ENCODE measurements around the gene HIVEP2. TPM values are rescaled to one million over a fixed set of nuclear protein-coding genes. Genes with fewer than 3 reads are reported as not detected.

The HIVEP2 gene
- total RNA-seq, 3 donors from 2014 or later, result 34.9 to 40.9 (median 36.3) TPM

DNA sequence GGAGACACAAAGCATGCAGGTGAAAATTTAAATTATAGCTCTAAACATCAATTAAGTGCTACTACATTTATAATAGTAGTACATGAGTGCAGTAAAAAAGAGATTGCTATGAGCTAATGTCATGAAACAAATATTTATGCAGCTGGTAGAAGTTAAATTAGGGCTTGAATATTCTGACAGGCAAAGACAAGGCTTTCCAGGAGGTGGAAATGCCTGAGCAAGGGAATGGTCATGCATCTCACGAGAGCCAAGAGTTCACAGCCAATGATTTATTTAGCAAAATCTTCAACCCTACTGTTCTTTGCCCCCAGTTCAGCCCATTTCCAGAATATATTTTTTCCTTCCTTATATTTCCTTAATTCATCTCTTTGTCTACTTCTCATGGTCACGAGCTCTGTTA lies 128.9 kb downstream of the HIVEP2 start:
- Mint-ChIP-seq H3K27me3 (ENCODE audit: low read depth) (no peaks in the 10 kb centered on the region), H3K36me3 (ENCODE audit: insufficient read depth) (peaks cover 36% of the 10 kb centered on the region), H3K4me3 (no peak overlapping the region), H3K9me3 (no peaks in the 10 kb centered on the region), H3K4me1 (ENCODE audit: low read depth) (peaks cover 84% of the 10 kb centered on the region)
- ATAC-seq (no peak), DNase-seq (no peak)

DNA sequence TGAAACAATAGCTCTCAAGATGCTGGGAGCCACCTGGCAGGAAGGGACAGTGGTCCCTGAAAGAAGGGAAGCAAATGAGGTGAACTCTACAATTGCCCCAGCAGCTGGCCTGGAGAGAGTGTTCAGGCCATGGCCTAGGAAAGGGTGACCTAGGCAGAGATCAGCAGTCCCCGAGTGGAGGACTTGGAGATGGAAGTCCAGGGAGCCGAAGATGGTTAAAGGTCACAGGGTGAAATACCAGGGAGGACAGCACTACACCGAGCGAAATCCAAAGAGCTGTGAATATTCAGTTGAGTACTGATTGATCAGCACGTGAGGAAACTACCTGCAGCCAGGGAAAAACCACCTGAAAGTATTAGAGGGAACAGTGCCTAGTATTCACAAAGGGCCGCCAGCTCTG lies 133.1 kb downstream of the HIVEP2 start:
- peaks cover 84% of the 10 kb centered on the region for H3K4me1 Mint-ChIP-seq (ENCODE audit: low read depth)
- H3K4me3 Mint-ChIP-seq, result no peak overlapping the region
- H3K9me3 Mint-ChIP-seq, result no peaks in the 10 kb centered on the region
- H3K36me3 Mint-ChIP-seq (ENCODE audit: insufficient read depth), result peaks cover 50% of the 10 kb centered on the region
- ATAC-seq (no peak), DNase-seq (no peak)
- no peaks in the 10 kb centered on the region for H3K27me3 Mint-ChIP-seq (ENCODE audit: low read depth)

DNA sequence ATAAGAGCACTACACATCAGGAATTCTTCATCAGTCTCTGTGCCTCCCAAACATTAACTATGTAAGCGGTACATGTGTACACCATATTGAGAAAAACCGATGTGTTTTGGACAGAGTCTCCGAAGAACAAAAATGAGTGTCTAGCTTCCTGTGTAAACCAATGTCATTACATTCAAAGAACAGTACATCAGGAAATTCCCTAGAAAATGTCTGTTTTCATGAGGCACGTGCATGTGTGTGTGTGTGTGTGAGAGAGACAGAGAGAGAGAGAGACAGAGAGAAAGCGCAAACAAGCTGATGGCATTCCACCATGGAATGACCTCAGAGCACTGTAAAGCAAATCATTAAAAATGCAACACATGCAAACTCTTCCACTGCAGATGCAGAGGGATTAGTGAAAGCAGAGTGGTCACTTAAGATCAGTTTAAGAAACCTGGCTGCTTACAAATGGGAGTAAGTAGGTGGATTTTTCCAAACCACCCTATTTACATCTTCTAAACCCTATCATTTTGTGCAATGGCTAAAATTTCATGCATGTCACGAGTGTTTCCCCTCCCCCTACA lies 133.9 kb downstream of the HIVEP2 start:
- Mint-ChIP-seq H3K27me3 (ENCODE audit: low read depth) (no peaks in the 10 kb centered on the region), H3K9me3 (no peaks in the 10 kb centered on the region), H3K4me3 (peak overlapping the region; percentile 30), H3K4me1 (ENCODE audit: low read depth) (peaks cover 83% of the 10 kb centered on the region), H3K36me3 (ENCODE audit: insufficient read depth) (peaks cover 51% of the 10 kb centered on the region)
- ATAC-seq (peak; percentile 80 to 87), DNase-seq (no peak)

DNA sequence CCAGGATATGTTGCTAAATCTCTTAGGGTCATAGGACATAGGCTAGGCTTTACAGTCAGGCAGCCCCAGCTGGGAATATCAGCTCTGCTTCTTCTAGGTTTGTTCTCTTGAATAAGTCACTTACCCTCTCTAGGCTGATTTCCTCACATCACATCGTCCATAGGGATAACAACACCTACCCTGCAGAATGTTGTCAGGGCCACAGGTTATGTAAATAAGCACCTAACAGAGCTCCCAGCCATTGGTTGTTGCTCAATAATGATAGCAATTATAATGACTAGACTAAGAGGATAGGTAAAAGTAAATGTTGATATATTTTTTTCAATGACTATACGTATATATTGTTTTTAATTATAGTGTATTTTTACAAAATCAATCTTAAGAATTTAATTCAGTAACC lies 135.0 kb downstream of the HIVEP2 start:
- no peak for DNase-seq
- Mint-ChIP-seq H3K4me1 (ENCODE audit: low read depth) (peaks cover 87% of the 10 kb centered on the region), H3K36me3 (ENCODE audit: insufficient read depth) (peaks cover 52% of the 10 kb centered on the region), H3K4me3 (no peak overlapping the region), H3K27me3 (ENCODE audit: low read depth) (no peaks in the 10 kb centered on the region), H3K9me3 (no peaks in the 10 kb centered on the region)
- ATAC-seq, result no peak

DNA sequence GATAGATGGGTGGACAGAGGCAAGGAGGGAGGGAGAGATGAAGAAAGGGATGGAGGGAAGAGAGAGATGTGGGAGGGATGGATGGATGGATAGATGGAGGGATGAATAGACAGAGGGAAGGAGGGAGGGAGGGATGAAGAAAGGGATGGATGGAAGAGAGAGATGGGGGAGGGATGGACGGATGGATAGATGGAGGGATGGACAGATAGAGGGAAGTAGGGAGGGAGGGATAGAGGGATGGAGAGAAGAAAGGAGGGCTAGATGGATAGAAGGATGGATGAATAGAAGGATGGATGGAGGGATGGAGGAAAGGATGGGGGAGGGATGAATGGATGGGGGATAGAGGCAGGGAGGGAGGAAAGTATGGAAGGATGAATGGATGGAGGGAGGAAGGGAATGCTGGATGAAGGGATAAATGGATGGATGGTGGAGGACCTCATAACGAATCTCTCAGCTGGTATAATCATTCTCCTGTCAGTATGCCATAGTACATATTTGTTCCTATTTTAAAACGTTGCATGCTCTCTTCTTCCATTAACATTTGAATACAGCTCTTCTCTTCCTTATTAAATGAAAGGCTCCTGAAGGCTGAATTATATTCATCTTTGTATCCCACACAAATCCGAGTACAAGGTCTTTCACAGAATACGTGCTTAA lies 136.4 kb downstream of the HIVEP2 start:
- peaks cover 87% of the 10 kb centered on the region for H3K4me1 Mint-ChIP-seq (ENCODE audit: low read depth)
- H3K36me3 Mint-ChIP-seq (ENCODE audit: insufficient read depth), result peaks cover 50% of the 10 kb centered on the region
- H3K9me3 Mint-ChIP-seq, result no peaks in the 10 kb centered on the region
- DNase-seq (no peak), ATAC-seq (no peak)
- H3K27me3 Mint-ChIP-seq (ENCODE audit: low read depth), result no peaks in the 10 kb centered on the region
- H3K4me3 Mint-ChIP-seq, result no peak overlapping the region

DNA sequence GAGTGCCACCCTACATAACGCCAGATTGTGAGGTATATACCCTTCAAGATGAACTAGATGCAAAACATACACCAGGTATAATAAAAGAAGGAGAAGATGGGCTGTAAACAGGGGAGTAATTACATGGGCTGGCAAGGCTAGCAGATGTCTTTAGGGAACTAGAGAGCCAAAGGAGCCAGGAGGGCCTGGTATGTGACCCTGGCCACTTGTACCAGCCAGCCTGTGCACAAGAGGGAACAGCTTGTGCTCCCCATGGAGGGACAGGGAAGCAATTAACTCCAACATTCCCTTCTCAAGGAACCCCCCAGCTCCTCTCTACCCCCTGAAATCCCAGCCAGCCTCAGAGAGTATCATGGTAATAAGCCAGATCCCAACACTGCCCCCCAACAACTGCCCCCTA lies 139.9 kb downstream of the HIVEP2 start:
- Mint-ChIP-seq H3K36me3 (ENCODE audit: insufficient read depth) (peaks cover 56% of the 10 kb centered on the region), H3K4me1 (ENCODE audit: low read depth) (peaks cover 92% of the 10 kb centered on the region), H3K9me3 (peaks cover 7% of the 10 kb centered on the region), H3K4me3 (no peak overlapping the region), H3K27me3 (ENCODE audit: low read depth) (no peaks in the 10 kb centered on the region)
- DNase-seq, result no peak
- ATAC-seq, result no peak

DNA sequence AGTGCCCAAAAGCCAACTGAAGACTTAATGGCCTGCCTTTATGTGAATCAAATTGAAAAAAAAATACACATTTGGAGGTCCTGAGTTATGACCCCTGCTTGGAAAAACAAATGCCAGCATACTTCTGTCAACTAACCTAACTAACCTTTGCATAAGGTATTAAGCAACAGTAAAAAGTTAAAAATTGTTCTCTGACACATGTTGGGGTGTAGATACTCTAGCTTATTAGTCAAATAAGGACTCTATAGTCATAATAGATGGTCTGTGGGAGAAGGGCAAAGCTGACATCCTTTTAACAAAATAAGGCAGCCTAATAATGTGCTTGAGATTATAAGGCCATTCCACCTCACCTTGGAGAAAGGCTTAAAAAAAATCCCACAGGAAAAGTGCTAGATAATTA lies 140.5 kb downstream of the HIVEP2 start:
- DNase-seq (no peak), ATAC-seq (no peak)
- Mint-ChIP-seq H3K4me3 (no peak overlapping the region), H3K9me3 (peaks cover 7% of the 10 kb centered on the region), H3K4me1 (ENCODE audit: low read depth) (peaks cover 95% of the 10 kb centered on the region), H3K27me3 (ENCODE audit: low read depth) (no peaks in the 10 kb centered on the region), H3K36me3 (ENCODE audit: insufficient read depth) (peaks cover 56% of the 10 kb centered on the region)

DNA sequence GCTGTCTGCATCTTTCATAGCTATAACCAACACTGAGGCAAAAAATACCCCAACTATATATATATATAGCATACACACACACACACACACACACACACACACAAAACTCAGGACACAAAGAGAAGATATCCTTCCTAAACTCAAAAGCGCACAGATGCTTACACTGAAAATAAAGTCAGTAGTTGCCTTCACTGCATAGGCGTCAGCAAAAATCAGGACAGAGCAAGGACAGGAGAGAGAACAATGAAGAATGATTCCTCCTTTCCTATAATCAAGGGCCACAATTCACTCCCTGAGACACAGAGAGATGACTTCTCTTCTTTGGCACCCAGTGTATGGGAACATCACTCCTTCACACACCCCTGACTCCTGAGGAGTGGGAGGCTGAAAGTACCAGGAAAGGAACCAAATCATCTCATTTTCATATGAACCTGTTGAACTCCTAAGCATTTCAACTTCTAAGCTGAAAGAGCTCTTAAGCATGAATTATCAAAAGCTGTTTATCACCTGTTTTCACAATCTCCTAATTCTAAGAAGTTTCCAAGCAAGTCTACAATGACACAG lies 141.4 kb downstream of the HIVEP2 start:
- no peak overlapping the region for H3K4me3 Mint-ChIP-seq
- H3K4me1 Mint-ChIP-seq (ENCODE audit: low read depth), result peaks cover 95% of the 10 kb centered on the region
- DNase-seq (no peak), ATAC-seq (no peak)
- H3K36me3 Mint-ChIP-seq (ENCODE audit: insufficient read depth), result peaks cover 50% of the 10 kb centered on the region
- H3K9me3 Mint-ChIP-seq, result peaks cover 7% of the 10 kb centered on the region
- H3K27me3 Mint-ChIP-seq (ENCODE audit: low read depth), result no peaks in the 10 kb centered on the region

DNA sequence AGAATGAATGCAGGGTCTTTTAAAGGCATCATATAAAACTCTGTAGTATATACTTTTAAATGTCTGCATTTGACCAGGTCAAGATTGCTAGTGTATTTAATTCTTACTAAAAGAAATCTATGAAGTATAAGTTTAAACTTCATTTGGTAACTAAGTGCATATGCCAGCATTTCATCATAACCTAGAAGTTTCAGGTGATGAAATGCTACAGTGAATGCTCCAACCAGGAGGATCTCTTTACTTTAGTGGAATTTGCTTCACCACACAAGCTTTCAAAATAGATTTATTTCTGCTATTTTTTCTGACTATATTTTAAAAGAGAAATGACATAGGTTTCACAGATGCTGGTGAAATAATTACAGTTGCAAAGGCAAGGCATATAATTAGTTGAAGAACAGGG lies 141.9 kb downstream of the HIVEP2 start:
- DNase-seq (no peak), ATAC-seq (no peak)
- peaks cover 52% of the 10 kb centered on the region for H3K36me3 Mint-ChIP-seq (ENCODE audit: insufficient read depth)
- H3K4me3 Mint-ChIP-seq, result no peak overlapping the region
- no peaks in the 10 kb centered on the region for H3K27me3 Mint-ChIP-seq (ENCODE audit: low read depth)
- peaks cover 7% of the 10 kb centered on the region for H3K9me3 Mint-ChIP-seq
- H3K4me1 Mint-ChIP-seq (ENCODE audit: low read depth), result peaks cover 95% of the 10 kb centered on the region

DNA sequence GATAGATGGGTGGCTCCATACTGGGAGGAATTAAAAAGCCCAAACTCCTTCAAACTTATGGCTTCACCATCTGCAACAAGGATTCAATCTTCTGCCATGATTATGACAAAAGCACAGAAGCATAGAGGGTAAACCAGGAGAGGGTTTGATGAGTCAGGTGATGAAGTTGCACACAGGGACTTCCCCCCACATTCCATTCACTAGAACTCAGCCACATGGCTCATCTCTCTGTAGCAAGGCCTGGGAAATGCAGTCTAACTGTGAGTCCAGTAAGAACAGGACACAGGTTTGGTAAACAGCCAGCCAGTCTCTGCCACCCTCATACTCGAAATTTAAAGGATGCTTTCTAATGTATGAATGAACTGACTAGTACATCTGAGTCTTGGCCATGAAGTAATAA lies 142.9 kb downstream of the HIVEP2 start:
- Mint-ChIP-seq H3K36me3 (ENCODE audit: insufficient read depth) (peaks cover 44% of the 10 kb centered on the region), H3K9me3 (peaks cover 7% of the 10 kb centered on the region), H3K27me3 (ENCODE audit: low read depth) (no peaks in the 10 kb centered on the region), H3K4me1 (ENCODE audit: low read depth) (peaks cover 92% of the 10 kb centered on the region), H3K4me3 (peak overlapping the region; percentile 34)
- peak; percentile 45 for DNase-seq
- ATAC-seq, result peak; percentile 92 to 95

DNA sequence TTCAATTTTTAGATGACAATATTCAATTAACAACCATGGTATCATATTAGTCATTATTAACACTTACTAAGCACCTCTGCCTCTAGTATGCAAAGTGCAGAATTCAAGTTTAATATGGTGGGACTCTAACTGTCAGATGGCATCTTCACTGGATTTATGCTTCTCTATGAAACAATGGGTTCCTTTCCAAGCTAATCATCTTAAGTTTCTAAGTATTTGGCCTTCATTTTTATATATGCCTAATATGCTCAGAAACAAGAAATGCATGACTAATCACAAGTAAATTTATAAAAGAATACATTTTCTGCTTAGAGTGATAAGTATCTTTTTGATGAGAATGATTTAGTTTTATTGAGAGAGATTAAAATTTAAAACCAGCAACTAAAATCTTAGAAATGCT lies 144.7 kb downstream of the HIVEP2 start:
- H3K4me1 Mint-ChIP-seq (ENCODE audit: low read depth), result peaks cover 84% of the 10 kb centered on the region
- H3K9me3 Mint-ChIP-seq, result peaks cover 7% of the 10 kb centered on the region
- no peak overlapping the region for H3K4me3 Mint-ChIP-seq
- DNase-seq (no peak), ATAC-seq (no peak)
- H3K27me3 Mint-ChIP-seq (ENCODE audit: low read depth), result no peaks in the 10 kb centered on the region
- H3K36me3 Mint-ChIP-seq (ENCODE audit: insufficient read depth), result peaks cover 34% of the 10 kb centered on the region

DNA sequence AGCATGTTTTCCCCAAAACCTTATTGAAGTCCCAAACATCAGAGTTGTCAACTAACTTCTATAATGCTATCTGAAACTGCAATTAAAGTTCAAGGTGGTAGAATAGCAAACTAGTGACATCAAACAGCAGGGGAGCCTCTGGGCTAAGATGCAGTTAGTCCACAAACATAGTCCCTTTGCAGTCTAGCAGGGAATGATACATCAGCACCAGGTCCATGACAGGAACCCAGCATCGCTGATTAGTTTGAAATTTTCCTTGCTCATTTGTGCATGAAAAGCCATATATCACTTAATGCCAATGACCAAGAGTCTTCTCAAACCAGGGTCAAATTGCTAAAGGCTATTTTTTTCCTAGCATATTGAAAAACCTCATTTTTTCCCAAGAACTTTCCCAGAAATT lies 145.3 kb downstream of the HIVEP2 start:
- DNase-seq, result no peak
- peaks cover 30% of the 10 kb centered on the region for H3K36me3 Mint-ChIP-seq (ENCODE audit: insufficient read depth)
- H3K4me1 Mint-ChIP-seq (ENCODE audit: low read depth), result peaks cover 80% of the 10 kb centered on the region
- no peak overlapping the region for H3K4me3 Mint-ChIP-seq
- no peaks in the 10 kb centered on the region for H3K27me3 Mint-ChIP-seq (ENCODE audit: low read depth)
- peaks cover 7% of the 10 kb centered on the region for H3K9me3 Mint-ChIP-seq
- no peak for ATAC-seq

- H3K36me3 Mint-ChIP-seq (ENCODE audit: insufficient read depth), result peaks cover 28% of the 10 kb centered on the region
- no peaks in the 10 kb centered on the region for H3K27me3 Mint-ChIP-seq (ENCODE audit: low read depth)
- H3K4me3 Mint-ChIP-seq, result no peak overlapping the region
- DNase-seq (no peak), ATAC-seq (no peak)
- peaks cover 7% of the 10 kb centered on the region for H3K9me3 Mint-ChIP-seq
- H3K4me1 Mint-ChIP-seq (ENCODE audit: low read depth), result peaks cover 72% of the 10 kb centered on the region
Measured at GRCh38 chr6:142797159-142797558, 147.8 kb downstream of the HIVEP2 start.

GRCh38 chr6:142796571-142796970 lies 148.4 kb downstream of the HIVEP2 start:
- Mint-ChIP-seq H3K9me3 (peaks cover 2% of the 10 kb centered on the region), H3K4me1 (ENCODE audit: low read depth) (peaks cover 72% of the 10 kb centered on the region), H3K27me3 (ENCODE audit: low read depth) (no peaks in the 10 kb centered on the region), H3K36me3 (ENCODE audit: insufficient read depth) (peaks cover 27% of the 10 kb centered on the region), H3K4me3 (no peak overlapping the region)
- DNase-seq (no peak), ATAC-seq (no peak)

GRCh38 chr6:142796024-142796423 lies 149.0 kb downstream of the HIVEP2 start:
- H3K36me3 Mint-ChIP-seq (ENCODE audit: insufficient read depth), result peaks cover 25% of the 10 kb centered on the region
- H3K4me1 Mint-ChIP-seq (ENCODE audit: low read depth), result peaks cover 71% of the 10 kb centered on the region
- H3K9me3 Mint-ChIP-seq, result no peaks in the 10 kb centered on the region
- H3K4me3 Mint-ChIP-seq, result no peak overlapping the region
- DNase-seq (no peak), ATAC-seq (no peak)
- no peaks in the 10 kb centered on the region for H3K27me3 Mint-ChIP-seq (ENCODE audit: low read depth)
